A549 (cell line): ENCODE results near the gene KCNK3. TPM values are rescaled to one million over a fixed set of nuclear protein-coding genes. Genes with fewer than 3 reads are reported as not detected.

Experiments
- ATAC-seq, 2 experiments: fragments of 200-7000 bp in 1 of 2; fragments of >200 bp in 1 of 2; cut with Nextera tagmentation in 1 of 2; cut with Tn5 transposase in 1 of 2; 3 replicates each; pipeline versions ENCODE4 v1.8.0 to v1.9.1; 2018 to 2020; ENCODE audit warnings: mild to moderate bottlenecking in 1 of 2, moderate library complexity in 1 of 2
- CTCF ChIA-PET: fragments of 300-600 bp; sonication (Branson Sonifier 250); formaldehyde crosslinking; extraction: SDS; loops from one replicate; lab custom pipeline; 2021; ENCODE audit warnings: antibody characterized with exemption, inconsistent platforms; lab: Yijun Ruan, JAX
- POLR2A ChIA-PET: fragments of 350-600 bp; formaldehyde crosslinking; extraction: SDS; loops from one replicate; lab custom pipeline; 2021; ENCODE audit warnings: antibody characterized with exemption, inconsistent platforms; lab: Yijun Ruan, JAX
- DNase-seq, 2 experiments: peaks; one replicate each; pipeline versions ENCODE4 v3.0.0 to v3.0.0-alpha.2; 2011 to 2016; ENCODE audit warnings: low read depth in 1 of 2, low spot score in 1 of 2
- FAIRE-seq: peaks from 2 replicates; lab custom pipeline; 2011; peaks lifted over from hg19 to GRCh38; lab: Jason Lieb, UNC
- H3K27ac ChIP-seq, 2 experiments: fragments of >200 bp; sonication (Bioruptor Twin); formaldehyde crosslinking; 3 replicates each; pipeline ENCODE4 v1.5.1; 2016 to 2017
- H3K4me1 ChIP-seq: fragments of >200 bp; sonication (Bioruptor Twin); formaldehyde crosslinking; 3 replicates; pipeline ENCODE4 v1.6.1; 2016
- H3K4me2 ChIP-seq: fragments of >200 bp; sonication (Bioruptor Twin); formaldehyde crosslinking; 3 replicates; pipeline ENCODE4 v1.6.1; 2016
- H3K4me3 ChIP-seq: fragments of >200 bp; sonication (Bioruptor Twin); formaldehyde crosslinking; 3 replicates; pipeline ENCODE4 v1.5.1; 2016
- H3K9me3 ChIP-seq: fragments of >200 bp; sonication (Bioruptor Twin); formaldehyde crosslinking; 3 replicates; pipeline ENCODE4 v1.6.1; 2016
- BHLHE40 ChIP-seq: IDR thresholded peaks from 2 replicates; pipeline ENCODE4 v1.6.1; 2012; ENCODE audit warnings: low read depth, low read length, inconsistent platforms
- CBX8 ChIP-seq: fragments of 200-600 bp; sonication (generic); IDR thresholded peaks from 2 replicates; pipeline ENCODE4 v1.6.1; 2016
- CHD2 ChIP-seq: fragments of 150-350 bp; IDR thresholded peaks from 2 replicates; pipeline ENCODE4 v1.6.1; 2014; ENCODE audit warnings: low read length; ENCODE audit not compliant: partially characterized antibody
- CHD4 ChIP-seq: fragments of 200-600 bp; sonication (generic); IDR thresholded peaks from 2 replicates; pipeline ENCODE4 v1.6.1; 2016; ENCODE audit warnings: antibody characterized with exemption, mild to moderate bottlenecking, borderline replicate concordance
- ELK1 ChIP-seq: fragments of 150-350 bp; IDR thresholded peaks from 2 replicates; pipeline ENCODE4 v1.6.1; 2014; ENCODE audit warnings: low read depth, mild to moderate bottlenecking, low read length
- FOSB ChIP-seq: fragments of 250-450 bp; sonication (Bioruptor Pico); IDR thresholded peaks from 2 replicates; pipeline ENCODE4 v1.5.0; 2020; ENCODE audit warnings: mild to moderate bottlenecking, moderate library complexity
- HOXA7 ChIP-seq: fragments of 250-450 bp; sonication (Bioruptor Pico); IDR thresholded peaks from 2 replicates; pipeline ENCODE4 v1.5.0; 2020; ENCODE audit warnings: mild to moderate bottlenecking, moderate library complexity
- HOXB13 ChIP-seq: fragments of 250-450 bp; sonication (Bioruptor Pico); IDR thresholded peaks from 2 replicates; pipeline ENCODE4 v1.5.0; 2020; ENCODE audit warnings: low read depth, mild to moderate bottlenecking, moderate library complexity
- HOXB5 ChIP-seq: fragments of 250-450 bp; sonication (Bioruptor Pico); IDR thresholded peaks from 2 replicates; pipeline ENCODE4 v1.5.0; 2020; ENCODE audit warnings: mild to moderate bottlenecking, moderate library complexity
- JUN ChIP-seq, 2 experiments: fragments of >200 bp; sonication (Bioruptor Twin); formaldehyde crosslinking; IDR thresholded peaks; 2 replicates in 1 of 2; 3 replicates in 1 of 2; pipeline ENCODE4 v1.6.1; 2016 to 2017
- KDM1A ChIP-seq: fragments of 200-600 bp; sonication (generic); IDR thresholded peaks from 2 replicates; pipeline ENCODE4 v1.6.1; 2016; ENCODE audit warnings: low read depth, mild to moderate bottlenecking
- KDM5A ChIP-seq: fragments of 200-600 bp; sonication (generic); IDR thresholded peaks from 2 replicates; pipeline ENCODE4 v1.6.1; 2016; ENCODE audit warnings: antibody characterized with exemption, mild to moderate bottlenecking
- MAX ChIP-seq: IDR thresholded peaks from 2 replicates; pipeline ENCODE4 v1.6.1; 2012
- NFE2L2 ChIP-seq: fragments of 150-350 bp; conservative IDR thresholded peaks from 2 replicates; pipeline ENCODE4 v1.6.1; 2014; ENCODE audit warnings: low read length
- NPAS2 ChIP-seq: fragments of 250-450 bp; sonication (Bioruptor Pico); IDR thresholded peaks from 2 replicates; pipeline ENCODE4 v1.8.0; 2022; ENCODE audit warnings: mild to moderate bottlenecking, moderate library complexity, borderline replicate concordance
- RARB ChIP-seq: fragments of 250-450 bp; sonication (Bioruptor Pico); IDR thresholded peaks from 2 replicates; pipeline ENCODE4 v1.8.0; 2021; ENCODE audit warnings: mild to moderate bottlenecking, moderate library complexity
- RCOR1 ChIP-seq: fragments of 150-350 bp; IDR thresholded peaks from 2 replicates; pipeline ENCODE4 v1.6.1; 2014; ENCODE audit warnings: antibody characterized with exemption, low read length, low read depth
- REST ChIP-seq: fragments of 200-600 bp; sonication (generic); IDR thresholded peaks from 2 replicates; pipeline ENCODE4 v1.6.1; 2016; ENCODE audit warnings: antibody characterized with exemption, mild to moderate bottlenecking, moderate library complexity
- RFX5 ChIP-seq: fragments of 450-650 bp; IDR thresholded peaks from 2 replicates; pipeline ENCODE4 v1.7.1; 2014; ENCODE audit warnings: antibody characterized with exemption, mild to moderate bottlenecking, moderate library complexity
- RNF2 ChIP-seq: fragments of 200-600 bp; sonication (generic); IDR thresholded peaks from 2 replicates; pipeline ENCODE4 v1.6.1; 2016; ENCODE audit warnings: low read depth, mild to moderate bottlenecking, antibody characterized with exemption, moderate library complexity, borderline replicate concordance
- SMC3 ChIP-seq: fragments of >200 bp; sonication (Bioruptor Twin); formaldehyde crosslinking; IDR thresholded peaks from 3 replicates; pipeline ENCODE4 v1.6.1; 2018; ENCODE audit warnings: inconsistent platforms
- ZC3H11A ChIP-seq: fragments of 450-650 bp; IDR thresholded peaks from 2 replicates; pipeline ENCODE4 v1.6.1; 2014; ENCODE audit warnings: antibody characterized with exemption, mild to moderate bottlenecking
- ZFP36 ChIP-seq: fragments of 450-650 bp; IDR thresholded peaks from 2 replicates; pipeline ENCODE4 v1.6.1; 2014; ENCODE audit warnings: borderline replicate concordance; ENCODE audit not compliant: partially characterized antibody
- ZSCAN20 ChIP-seq: fragments of 250-450 bp; sonication (Bioruptor Pico); IDR thresholded peaks from 2 replicates; pipeline ENCODE4 v1.8.0; 2022; ENCODE audit warnings: mild to moderate bottlenecking, moderate library complexity
- WGBS: methylation state at CpG from one replicate; pipeline ENCODE4 v1.1.6; 2017; ENCODE audit errors: missing lambda C conversion rate; 5-methylcytosine and 5-hydroxymethylcytosine counted together
- polyA plus RNA-seq, 4 experiments: library from polyadenylated mRNA; depleted of rRNA in 3 of 4; stranded (reverse); fragments of >200 nt; fragmentation: RNase III in 1 of 4; extraction: RNeasy Plus Mini Kit Qiagen cat#74134 plus additional on column Dnase treatment in 1 of 4; gene quantifications; 2 replicates in 3 of 4; 3 replicates in 1 of 4; pipeline ENCODE4 v1.2.3, GENCODE V29; 2011 to 2017

KCNK3 gene
- polyA plus RNA-seq, 2 of the 4 experiments (the other 2 are of a cell fraction) = 2.4 to 2.8 TPM

- Histone ChIP-seq H3K4me2 (no peak overlapping the region), H3K4me3 (no peak overlapping the region), H3K4me1 (peaks cover 37% of the 10 kb centered on the region), H3K27ac (peak overlapping the region; percentile 7 to 94; a peak in 5 of 6 replicates), H3K9me3 (no peaks in the 10 kb centered on the region)
- DNase-seq (no peak), FAIRE-seq (no peak), ATAC-seq (no peak)
- ChIA-PET CTCF (interaction anchor here (0.5 to 22.6 kb wide), 9 partner anchors 10 to 386 kb away, joined by 3 to 736 read pairs (median 3); no protein-coding TSS in a partner anchor), POLR2A (no interaction called here)
- 80% methylated on average over 6 of the region's 6 CpGs for WGBS
- no peak for TF ChIP-seq KDM5A
- TF ChIP-seq MAX = no peak
- TF ChIP-seq ELK1 = no peak
- no peak for TF ChIP-seq KDM1A
- no peak for TF ChIP-seq RARB (CRISPR knock-in tag)
- TF ChIP-seq RCOR1 = no peak
- TF ChIP-seq JUN (IDR thresholded peaks at IDR 0.05) = no peak
- no peak for TF ChIP-seq NPAS2
- TF ChIP-seq BHLHE40 = no peak
- no peak for TF ChIP-seq FOSB (CRISPR knock-in tag)
- no peak for TF ChIP-seq CHD4
- TF ChIP-seq REST = no peak
- TF ChIP-seq CBX8 = no peak
- TF ChIP-seq ZSCAN20 (CRISPR knock-in tag) = no peak
- no peak for TF ChIP-seq RFX5
- TF ChIP-seq NFE2L2 = no peak
- no peak for TF ChIP-seq ZFP36
- TF ChIP-seq ZC3H11A = no peak
- no peak for TF ChIP-seq HOXA7 (CRISPR knock-in tag)
These were observed 47.8 kb downstream of the KCNK3 start for GRCh38 chr2:26740346-26740745.

- DNase-seq = peak in 1 of 2 experiments; percentile 55
- ChIA-PET CTCF (interaction anchor here (0.5 to 22.6 kb wide), 11 partner anchors 11 to 387 kb away, joined by 3 to 736 read pairs (median 3); no protein-coding TSS in a partner anchor), POLR2A (no interaction called here)
- H3K27ac ChIP-seq = peak overlapping the region; percentile 46 to 94; a peak in 5 of 6 replicates
- H3K4me3 ChIP-seq = no peak overlapping the region
- WGBS = 69% methylated on average over 8 of the region's 8 CpGs
- H3K4me1 ChIP-seq = peaks cover 35% of the 10 kb centered on the region
- H3K4me2 ChIP-seq = no peak overlapping the region
- FAIRE-seq = no peak
- ATAC-seq = peak in 1 of 2 experiments; percentile 72; a peak in 3 of 6 replicates
- no peak for TF ChIP-seq HOXB13 (CRISPR knock-in tag)
- TF ChIP-seq SMC3 = no peak
- TF ChIP-seq MAX = peak; percentile 24; the same call in 1 of the 2 replicates
- TF ChIP-seq HOXB5 = no peak
- no peak for TF ChIP-seq RNF2
- TF ChIP-seq CHD2 = no peak
- H3K9me3 ChIP-seq = no peaks in the 10 kb centered on the region
These were observed 48.4 kb downstream of the KCNK3 start for GRCh38 chr2:26740890-26741302.
